Measurements from ENCODE around the gene TM6SF1. TPM values are rescaled to one million over a fixed set of nuclear protein-coding genes. Genes with fewer than 3 reads are reported as not detected.
A peak's percentile ranks its signal among the peaks of the same experiment; 100 is the strongest.

TM6SF1 gene
- total and polyA plus RNA-seq, 4 donors = 0.65 to 2.1 (median 1.3) TPM

DNA sequence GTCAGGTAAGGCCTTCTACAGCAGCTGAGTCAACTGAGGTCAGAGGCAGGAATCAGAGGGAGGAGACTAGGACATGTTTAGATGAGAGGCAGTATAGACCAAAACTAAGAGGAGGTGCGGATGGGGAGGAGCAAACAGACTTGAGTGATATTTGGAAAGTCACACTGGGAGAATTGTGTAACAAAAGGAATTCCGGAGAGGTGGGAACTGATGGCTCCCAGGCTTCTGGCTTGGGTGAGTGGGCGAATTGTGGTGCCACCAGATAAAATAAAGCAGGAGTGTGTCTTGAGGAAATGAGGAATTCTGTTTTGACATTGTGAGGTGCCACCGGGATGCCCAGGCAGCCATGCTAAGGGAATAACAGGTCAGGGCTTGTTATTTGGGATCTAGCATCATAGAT, 3.3 kb upstream of the TM6SF1 start:
- DNase-seq (ENCODE audit: low spot score) = no peak
- peaks cover 3 to 17% (median 5%) of the 10 kb centered on the region in 4 donors for H3K4me1 ChIP-seq (ENCODE audit: control insufficient read depth in 4 of 4, insufficient read depth in 4 of 4, low read length in 3 of 4)
- H3K27me3 ChIP-seq (ENCODE audit: control insufficient read depth in 4 of 4, insufficient read depth in 4 of 4, low read length in 3 of 4) = peaks cover 2 to 8% (median 5%) of the 10 kb centered on the region in 4 donors
- TF ChIP-seq, protein P1, sequence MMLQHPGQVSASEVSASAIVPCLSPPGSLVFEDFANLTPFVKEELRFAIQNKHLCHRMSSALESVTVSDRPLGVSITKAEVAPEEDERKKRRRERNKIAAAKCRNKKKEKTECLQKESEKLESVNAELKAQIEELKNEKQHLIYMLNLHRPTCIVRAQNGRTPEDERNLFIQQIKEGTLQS (IDR thresholded peaks at IDR 0.05) = no peak
- no peak for TF ChIP-seq GABPA (IDR thresholded peaks at IDR 0.05 in 1 of 2, conservative IDR thresholded peaks at IDR 0.05 in 1 of 2)
- TF ChIP-seq HNF4G (IDR thresholded peaks at IDR 0.05) = no peak
- no peak for TF ChIP-seq TAF1 (conservative IDR thresholded peaks at IDR 0.05)
- no peak for TF ChIP-seq HNF4A (conservative IDR thresholded peaks at IDR 0.05)
- TF ChIP-seq RAD21 (IDR thresholded peaks at IDR 0.05) = no peak
- TF ChIP-seq NR2F2 (IDR thresholded peaks at IDR 0.05) = no peak
- TF ChIP-seq, protein P2, sequence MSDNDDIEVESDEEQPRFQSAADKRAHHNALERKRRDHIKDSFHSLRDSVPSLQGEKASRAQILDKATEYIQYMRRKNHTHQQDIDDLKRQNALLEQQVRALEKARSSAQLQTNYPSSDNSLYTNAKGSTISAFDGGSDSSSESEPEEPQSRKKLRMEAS (IDR thresholded peaks at IDR 0.05) = no peak
- no peak for TF ChIP-seq RXRA (IDR thresholded peaks at IDR 0.05)
- no peak overlapping the region for H3K27ac ChIP-seq (ENCODE audit: low read depth in 1 of 2, low read length in 2 of 2)
- H3K9ac ChIP-seq (ENCODE audit: low read depth in 1 of 2, low read length in 2 of 2) = no peak overlapping the region
- 79% methylated on average over 4 of the region's 4 CpGs for WGBS
- H3K36me3 ChIP-seq (ENCODE audit: control insufficient read depth in 4 of 4, insufficient read depth in 3 of 4, low read depth in 1 of 4, low read length in 3 of 4) = no peaks in the 10 kb centered on the region
- H3K9me3 ChIP-seq (ENCODE audit: control insufficient read depth in 4 of 4, low read length in 3 of 4) = no peaks in the 10 kb centered on the region
- H3K4me3 ChIP-seq (ENCODE audit: low read depth in 1 of 3, low read length in 3 of 3) = no peak overlapping the region

DNA sequence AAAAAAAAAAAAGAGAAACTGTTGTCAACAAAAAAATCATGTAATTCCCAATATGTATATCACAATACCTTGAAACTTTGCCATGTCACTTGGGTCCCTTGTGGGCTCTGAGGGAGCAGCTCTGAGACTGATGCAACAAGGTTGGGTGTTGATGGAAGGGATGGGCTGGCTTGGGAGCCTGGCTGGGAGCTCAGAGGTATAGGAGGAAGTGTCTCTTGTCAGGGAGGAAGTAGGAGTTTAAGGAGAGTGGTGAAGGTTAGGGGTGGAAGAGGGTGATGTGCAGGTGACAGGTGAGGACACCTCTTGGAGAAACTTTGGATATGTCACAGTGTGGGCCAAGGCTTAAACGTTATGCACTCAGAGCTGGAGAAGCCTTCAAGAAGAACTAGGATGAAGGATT, 2.0 kb upstream of the TM6SF1 start:
- Histone ChIP-seq H3K4me1 (ENCODE audit: control insufficient read depth in 4 of 4, insufficient read depth in 4 of 4, low read length in 3 of 4) (peaks cover 3 to 17% (median 5%) of the 10 kb centered on the region in 4 donors), H3K27me3 (ENCODE audit: control insufficient read depth in 4 of 4, insufficient read depth in 4 of 4, low read length in 3 of 4) (peaks cover 2 to 8% (median 5%) of the 10 kb centered on the region in 4 donors), H3K9me3 (ENCODE audit: control insufficient read depth in 4 of 4, low read length in 3 of 4) (no peaks in the 10 kb centered on the region), H3K36me3 (ENCODE audit: control insufficient read depth in 4 of 4, insufficient read depth in 3 of 4, low read depth in 1 of 4, low read length in 3 of 4) (no peaks in the 10 kb centered on the region), H3K9ac (ENCODE audit: low read depth in 1 of 2, low read length in 2 of 2) (no peak overlapping the region), H3K27ac (ENCODE audit: low read depth in 1 of 2, low read length in 2 of 2) (no peak overlapping the region), H3K4me3 (ENCODE audit: low read depth in 1 of 3, low read length in 3 of 3) (no peak overlapping the region)
- WGBS = 62% methylated on average over 1 of the region's 1 CpG
- DNase-seq (ENCODE audit: low spot score) = no peak
- TF ChIP-seq YY1 (IDR thresholded peaks at IDR 0.05) (no peak), FOXA1 (IDR thresholded peaks at IDR 0.05) (no peak), EGR1 (IDR thresholded peaks at IDR 0.05; ENCODE audit: low read depth in 2 of 2) (no peak), HNF4G (IDR thresholded peaks at IDR 0.05) (no peak), RAD21 (IDR thresholded peaks at IDR 0.05) (no peak)
- TF ChIP-seq, protein P3, sequence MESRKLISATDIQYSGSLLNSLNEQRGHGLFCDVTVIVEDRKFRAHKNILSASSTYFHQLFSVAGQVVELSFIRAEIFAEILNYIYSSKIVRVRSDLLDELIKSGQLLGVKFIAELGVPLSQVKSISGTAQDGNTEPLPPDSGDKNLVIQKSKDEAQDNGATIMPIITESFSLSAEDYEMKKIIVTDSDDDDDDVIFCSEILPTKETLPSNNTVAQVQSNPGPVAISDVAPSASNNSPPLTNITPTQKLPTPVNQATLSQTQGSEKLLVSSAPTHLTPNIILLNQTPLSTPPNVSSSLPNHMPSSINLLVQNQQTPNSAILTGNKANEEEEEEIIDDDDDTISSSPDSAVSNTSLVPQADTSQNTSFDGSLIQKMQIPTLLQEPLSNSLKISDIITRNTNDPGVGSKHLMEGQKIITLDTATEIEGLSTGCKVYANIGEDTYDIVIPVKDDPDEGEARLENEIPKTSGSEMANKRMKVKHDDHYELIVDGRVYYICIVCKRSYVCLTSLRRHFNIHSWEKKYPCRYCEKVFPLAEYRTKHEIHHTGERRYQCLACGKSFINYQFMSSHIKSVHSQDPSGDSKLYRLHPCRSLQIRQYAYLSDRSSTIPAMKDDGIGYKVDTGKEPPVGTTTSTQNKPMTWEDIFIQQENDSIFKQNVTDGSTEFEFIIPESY (IDR thresholded peaks at IDR 0.05) = no peak
- TF ChIP-seq, protein P4, sequence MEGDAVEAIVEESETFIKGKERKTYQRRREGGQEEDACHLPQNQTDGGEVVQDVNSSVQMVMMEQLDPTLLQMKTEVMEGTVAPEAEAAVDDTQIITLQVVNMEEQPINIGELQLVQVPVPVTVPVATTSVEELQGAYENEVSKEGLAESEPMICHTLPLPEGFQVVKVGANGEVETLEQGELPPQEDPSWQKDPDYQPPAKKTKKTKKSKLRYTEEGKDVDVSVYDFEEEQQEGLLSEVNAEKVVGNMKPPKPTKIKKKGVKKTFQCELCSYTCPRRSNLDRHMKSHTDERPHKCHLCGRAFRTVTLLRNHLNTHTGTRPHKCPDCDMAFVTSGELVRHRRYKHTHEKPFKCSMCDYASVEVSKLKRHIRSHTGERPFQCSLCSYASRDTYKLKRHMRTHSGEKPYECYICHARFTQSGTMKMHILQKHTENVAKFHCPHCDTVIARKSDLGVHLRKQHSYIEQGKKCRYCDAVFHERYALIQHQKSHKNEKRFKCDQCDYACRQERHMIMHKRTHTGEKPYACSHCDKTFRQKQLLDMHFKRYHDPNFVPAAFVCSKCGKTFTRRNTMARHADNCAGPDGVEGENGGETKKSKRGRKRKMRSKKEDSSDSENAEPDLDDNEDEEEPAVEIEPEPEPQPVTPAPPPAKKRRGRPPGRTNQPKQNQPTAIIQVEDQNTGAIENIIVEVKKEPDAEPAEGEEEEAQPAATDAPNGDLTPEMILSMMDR (IDR thresholded peaks at IDR 0.05; ENCODE audit: low read depth, low read length, missing input control) = no peak

DNA sequence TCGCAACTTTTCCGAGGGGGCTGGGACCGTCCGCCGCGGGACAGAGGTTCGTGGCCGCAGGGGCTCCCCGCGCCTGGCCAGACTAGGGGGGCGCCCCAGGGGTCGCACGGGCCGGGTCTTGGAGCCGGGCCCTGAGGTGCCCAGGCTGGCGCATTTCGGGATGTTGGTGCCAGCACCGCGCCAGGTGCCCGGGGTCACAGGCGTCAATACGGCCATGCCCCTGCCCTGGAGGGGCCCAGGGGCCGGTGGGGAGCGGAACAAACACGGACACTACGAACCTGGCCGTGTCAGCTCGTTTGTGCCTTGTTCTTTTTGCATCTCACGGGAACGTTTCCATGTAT, 366 bp downstream of the TM6SF1 start:
- H3K9ac ChIP-seq (ENCODE audit: low read depth in 1 of 2, low read length in 2 of 2) = no peak overlapping the region
- TF ChIP-seq SP1 (IDR thresholded peaks at IDR 0.05) = no peak
- TF ChIP-seq, protein P1 (IDR thresholded peaks at IDR 0.05) = no peak
- TF ChIP-seq YY1 (IDR thresholded peaks at IDR 0.05) = no peak
- no peak for TF ChIP-seq TAF1 (conservative IDR thresholded peaks at IDR 0.05)
- no peak for TF ChIP-seq GABPA (IDR thresholded peaks at IDR 0.05 in 1 of 2, conservative IDR thresholded peaks at IDR 0.05 in 1 of 2)
- TF ChIP-seq, protein P4 (IDR thresholded peaks at IDR 0.05; ENCODE audit: low read depth, low read length, missing input control) = no peak
- TF ChIP-seq, protein P2 (IDR thresholded peaks at IDR 0.05) = no peak
- TF ChIP-seq FOXA2 (IDR thresholded peaks at IDR 0.05) = no peak
- no peak for TF ChIP-seq JUND (IDR thresholded peaks at IDR 0.05)
- TF ChIP-seq NR2F2 (IDR thresholded peaks at IDR 0.05) = no peak
- no peak for TF ChIP-seq RXRA (IDR thresholded peaks at IDR 0.05)

More for the DNA sequence above, 366 bp downstream of the TM6SF1 start:
- Histone ChIP-seq H3K4me3 (ENCODE audit: low read depth in 1 of 3, low read length in 3 of 3) (peak overlapping the region in 2 of 3 donors; percentile 1 to 54), H3K9me3 (ENCODE audit: control insufficient read depth in 4 of 4, low read length in 3 of 4) (no peaks in the 10 kb centered on the region), H3K27ac (ENCODE audit: low read depth in 1 of 2, low read length in 2 of 2) (peak overlapping the region in 1 of 2 donors; percentile 56), H3K27me3 (ENCODE audit: control insufficient read depth in 4 of 4, insufficient read depth in 4 of 4, low read length in 3 of 4) (peaks cover 2 to 8% (median 3%) of the 10 kb centered on the region in 4 donors), H3K36me3 (ENCODE audit: control insufficient read depth in 4 of 4, insufficient read depth in 3 of 4, low read depth in 1 of 4, low read length in 3 of 4) (no peaks in the 10 kb centered on the region), H3K4me1 (ENCODE audit: control insufficient read depth in 4 of 4, insufficient read depth in 4 of 4, low read length in 3 of 4) (peaks cover 3 to 17% (median 5%) of the 10 kb centered on the region in 4 donors)
- DNase-seq (ENCODE audit: low spot score) = no peak
- WGBS = 10% methylated on average over 30 of the region's 30 CpGs
